Esophagus squamous epithelium (tissue), 5 donors: ENCODE results near the gene LOXHD1. TPM values are rescaled to one million over a fixed set of nuclear protein-coding genes. Genes with fewer than 3 reads are reported as not detected.

Source experiments
- DNase-seq: peaks from one replicate; lab custom pipeline; 2025; lab: John Stamatoyannopoulos, UW
- H3K27ac ChIP-seq, 4 donors: fragments of 200-600 bp; sonication (generic); one replicate each; pipeline ENCODE4 v1.5.1; 2016 to 2019; ENCODE audit warnings: mild to moderate bottlenecking in 1 of 4
- H3K27me3 ChIP-seq, 4 donors: fragments of 200-600 bp; sonication (generic); 1 replicate in 3 of 4; 2 replicates in 1 of 4; pipeline versions ENCODE4 v1.5.1 to v1.6.0; 2017 to 2021; ENCODE audit warnings: antibody characterized with exemption in 1 of 4
- H3K36me3 ChIP-seq, 3 donors: fragments of 200-600 bp; sonication (generic); one replicate each; pipeline ENCODE4 v1.5.1; 2016 to 2019
- H3K4me1 ChIP-seq, 3 donors: fragments of 200-600 bp; sonication (generic); one replicate each; pipeline ENCODE4 v1.5.1; 2017 to 2019
- H3K4me3 ChIP-seq, 4 donors: fragments of 200-600 bp; sonication (generic); 1 replicate in 3 of 4; 2 replicates in 1 of 4; pipeline ENCODE4 v1.5.1; 2016 to 2019; ENCODE audit warnings: mild to moderate bottlenecking in 2 of 4, moderate library complexity in 1 of 4
- H3K9me3 ChIP-seq, 3 donors: fragments of 200-600 bp; sonication (generic); one replicate each; pipeline ENCODE4 v1.5.1; 2016 to 2019
- CTCF ChIP-seq, 6 experiments: fragments of 450-650 bp in 4 of 6; fragments of 200-600 bp in 2 of 6; sonication (generic) in 2 of 6; IDR thresholded peaks; one replicate each; pipeline ENCODE4 v1.5.1; 2016 to 2019; ENCODE audit warnings: antibody characterized with exemption in 6 of 6, mild to moderate bottlenecking in 4 of 6, moderate library complexity in 4 of 6
- POLR2A ChIP-seq, 4 donors: fragments of 450-650 bp; IDR thresholded peaks; one replicate each; pipeline ENCODE4 v1.6.1; 2017; ENCODE audit warnings: antibody characterized with exemption in 4 of 4, mild to moderate bottlenecking in 4 of 4, moderate library complexity in 3 of 4
- WGBS, 2 donors: methylation state at CpG; one replicate each; pipeline ENCODE4 v1.1.5; 2018; 5-methylcytosine and 5-hydroxymethylcytosine counted together
- intact Hi-C: fragments of 100-400 bp; cut with DNase I; formaldehyde crosslinking; loops from one replicate; pipeline ENCODE4 v1.15.0; 2022
- total RNA-seq, 4 donors: library from RNA; depleted of rRNA; stranded (reverse); fragments of >200 nt; gene quantifications; one replicate each; pipeline ENCODE4 v1.1.0, GENCODE V29; 2016
- donor health status: DM: yes; HTN: yes; CAD: no.

Gene LOXHD1
- total RNA-seq, 4 donors from 2014 or later = 0.19 TPM; not detected in 3

- no peak overlapping the region for H3K4me3 ChIP-seq
- no peaks in the 10 kb centered on the region for H3K36me3 ChIP-seq
- H3K4me1 ChIP-seq = no peaks in the 10 kb centered on the region
- intact Hi-C loops = no loop called here
- TF ChIP-seq CTCF (IDR thresholded peaks at IDR 0.05) (no peak), POLR2A (IDR thresholded peaks at IDR 0.05) (no peak)
- no peak overlapping the region for H3K27ac ChIP-seq
- DNase-seq = no peak
- peaks cover 0 to 33% (median 0%) of the 10 kb centered on the region in 4 donors for H3K27me3 ChIP-seq
- WGBS, 2 donors = 72 to 76% methylated on average over 9 to 10 of the region's 10 CpGs
- H3K9me3 ChIP-seq = no peaks in the 10 kb centered on the region
These were observed 21.9 kb upstream of the LOXHD1 start for GRCh38 chr18:46678785-46679399.

- H3K36me3 ChIP-seq = no peaks in the 10 kb centered on the region
- peaks cover 0 to 33% (median 0%) of the 10 kb centered on the region in 4 donors for H3K27me3 ChIP-seq
- DNase-seq = no peak
- intact Hi-C loops = no loop called here
- TF ChIP-seq CTCF (IDR thresholded peaks at IDR 0.05) = no peak
- no peak for TF ChIP-seq POLR2A (IDR thresholded peaks at IDR 0.05)
- H3K27ac ChIP-seq = no peak overlapping the region
- H3K9me3 ChIP-seq = no peaks in the 10 kb centered on the region
- no peaks in the 10 kb centered on the region for H3K4me1 ChIP-seq
- 50 to 54% methylated on average over 1 to 3 of the region's 3 CpGs for WGBS, 2 donors
- no peak overlapping the region for H3K4me3 ChIP-seq
These were observed 21.0 kb upstream of the LOXHD1 start for GRCh38 chr18:46678041-46678440.

GRCh38 chr18:46677611-46678010, 20.6 kb upstream of the LOXHD1 start:
- 25% methylated on average over 1 of the region's 2 CpGs; no CpG with 5 or more reads in 1 of the 2 donors for WGBS, 2 donors
- Histone ChIP-seq H3K4me3 (no peak overlapping the region), H3K36me3 (no peaks in the 10 kb centered on the region), H3K4me1 (no peaks in the 10 kb centered on the region), H3K27me3 (peaks cover 0 to 33% (median 0%) of the 10 kb centered on the region in 4 donors), H3K27ac (no peak overlapping the region), H3K9me3 (no peaks in the 10 kb centered on the region)
- no peak for DNase-seq
- TF ChIP-seq CTCF (IDR thresholded peaks at IDR 0.05) = no peak
- no peak for TF ChIP-seq POLR2A (IDR thresholded peaks at IDR 0.05)
- intact Hi-C loops = no loop called here

GRCh38 chr18:46676182-46676835, 19.3 kb upstream of the LOXHD1 start:
- TF ChIP-seq POLR2A (IDR thresholded peaks at IDR 0.05) (no peak), CTCF (IDR thresholded peaks at IDR 0.05) (no peak)
- intact Hi-C loops = no loop called here
- 55 to 56% methylated on average over 14 to 15 of the region's 15 CpGs for WGBS, 2 donors
- DNase-seq = no peak
- H3K4me3 ChIP-seq = no peak overlapping the region
- no peaks in the 10 kb centered on the region for H3K9me3 ChIP-seq
- peaks cover 0 to 33% (median 0%) of the 10 kb centered on the region in 4 donors for H3K27me3 ChIP-seq
- no peaks in the 10 kb centered on the region for H3K36me3 ChIP-seq
- H3K27ac ChIP-seq = no peak overlapping the region
- no peaks in the 10 kb centered on the region for H3K4me1 ChIP-seq

GRCh38 chr18:46675112-46675511, 18.1 kb upstream of the LOXHD1 start:
- Histone ChIP-seq H3K27me3 (peaks cover 0 to 28% (median 0%) of the 10 kb centered on the region in 4 donors), H3K27ac (no peak overlapping the region), H3K4me3 (no peak overlapping the region), H3K4me1 (no peaks in the 10 kb centered on the region), H3K9me3 (no peaks in the 10 kb centered on the region), H3K36me3 (no peaks in the 10 kb centered on the region)
- intact Hi-C loops = no loop called here
- no peak for DNase-seq
- TF ChIP-seq CTCF (IDR thresholded peaks at IDR 0.05) (no peak), POLR2A (IDR thresholded peaks at IDR 0.05) (no peak)
- WGBS, 2 donors = 40 to 57% methylated on average over 1 of the region's 1 CpG
